RKO (cell line): ENCODE measurements around the gene EFCAB6.

Experiments
- DNase-seq: peaks from one replicate; pipeline ENCODE4 v3.0.0-alpha.2; 2016; ENCODE audit warnings: low spot score

EFCAB6 gene, protein sequence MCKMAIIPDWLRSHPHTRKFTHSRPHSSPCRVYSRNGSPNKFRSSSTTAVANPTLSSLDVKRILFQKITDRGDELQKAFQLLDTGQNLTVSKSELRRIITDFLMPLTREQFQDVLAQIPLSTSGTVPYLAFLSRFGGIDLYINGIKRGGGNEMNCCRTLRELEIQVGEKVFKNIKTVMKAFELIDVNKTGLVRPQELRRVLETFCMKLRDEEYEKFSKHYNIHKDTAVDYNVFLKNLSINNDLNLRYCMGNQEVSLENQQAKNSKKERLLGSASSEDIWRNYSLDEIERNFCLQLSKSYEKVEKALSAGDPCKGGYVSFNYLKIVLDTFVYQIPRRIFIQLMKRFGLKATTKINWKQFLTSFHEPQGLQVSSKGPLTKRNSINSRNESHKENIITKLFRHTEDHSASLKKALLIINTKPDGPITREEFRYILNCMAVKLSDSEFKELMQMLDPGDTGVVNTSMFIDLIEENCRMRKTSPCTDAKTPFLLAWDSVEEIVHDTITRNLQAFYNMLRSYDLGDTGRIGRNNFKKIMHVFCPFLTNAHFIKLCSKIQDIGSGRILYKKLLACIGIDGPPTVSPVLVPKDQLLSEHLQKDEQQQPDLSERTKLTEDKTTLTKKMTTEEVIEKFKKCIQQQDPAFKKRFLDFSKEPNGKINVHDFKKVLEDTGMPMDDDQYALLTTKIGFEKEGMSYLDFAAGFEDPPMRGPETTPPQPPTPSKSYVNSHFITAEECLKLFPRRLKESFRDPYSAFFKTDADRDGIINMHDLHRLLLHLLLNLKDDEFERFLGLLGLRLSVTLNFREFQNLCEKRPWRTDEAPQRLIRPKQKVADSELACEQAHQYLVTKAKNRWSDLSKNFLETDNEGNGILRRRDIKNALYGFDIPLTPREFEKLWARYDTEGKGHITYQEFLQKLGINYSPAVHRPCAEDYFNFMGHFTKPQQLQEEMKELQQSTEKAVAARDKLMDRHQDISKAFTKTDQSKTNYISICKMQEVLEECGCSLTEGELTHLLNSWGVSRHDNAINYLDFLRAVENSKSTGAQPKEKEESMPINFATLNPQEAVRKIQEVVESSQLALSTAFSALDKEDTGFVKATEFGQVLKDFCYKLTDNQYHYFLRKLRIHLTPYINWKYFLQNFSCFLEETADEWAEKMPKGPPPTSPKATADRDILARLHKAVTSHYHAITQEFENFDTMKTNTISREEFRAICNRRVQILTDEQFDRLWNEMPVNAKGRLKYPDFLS (N-terminal part only)

DNA sequence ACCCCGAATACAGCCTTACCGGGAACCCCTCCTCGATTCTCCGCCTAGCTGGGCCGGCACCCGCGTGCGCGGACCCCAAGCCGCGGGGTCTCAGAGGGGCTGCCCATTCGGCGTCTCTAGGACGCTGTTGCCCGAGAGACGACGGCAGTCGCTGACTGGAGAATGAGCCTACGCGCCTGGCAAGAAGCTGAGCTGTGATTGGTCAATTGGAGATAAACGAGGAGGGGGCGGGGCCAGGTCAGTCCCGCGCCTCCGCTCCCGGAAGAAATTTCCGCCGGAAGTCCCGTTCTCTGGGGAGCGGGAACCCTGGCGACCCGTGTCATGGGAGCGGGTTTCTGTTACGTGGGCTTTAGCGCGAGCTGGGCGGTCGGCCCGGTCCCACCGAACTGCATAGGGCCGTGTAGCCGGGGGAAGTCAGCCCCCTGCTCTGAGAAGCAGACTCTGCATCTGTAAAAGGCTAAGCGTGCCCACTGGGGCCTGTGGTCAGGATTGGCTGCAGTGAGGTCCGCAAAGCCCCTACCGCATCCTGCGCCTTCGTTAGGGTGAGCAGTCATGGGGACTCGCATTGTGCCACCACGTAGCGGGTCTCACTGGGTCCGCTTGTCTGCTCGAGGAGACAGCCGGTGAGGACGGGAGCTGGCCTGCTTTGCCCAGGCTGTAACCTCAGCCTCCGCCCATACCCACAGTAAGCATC, at the start of gene EFCAB6:
TSS of gene EFCAB6 (minus strand) at position 157 of the 694 bp plus-strand sequence. CDS start 29,987 bp downstream, outside the sequence.
- peak; percentile 94 for DNase-seq

GRCh38 chr22:43861529-43861928, 49.4 kb upstream of the EFCAB6 start:
- no peak for DNase-seq

GRCh38 chr22:43860831-43861230, 48.7 kb upstream of the EFCAB6 start:
- no peak for DNase-seq

- DNase-seq = no peak
Measured at GRCh38 chr22:43860126-43860525, 48.0 kb upstream of the EFCAB6 start.

DNA sequence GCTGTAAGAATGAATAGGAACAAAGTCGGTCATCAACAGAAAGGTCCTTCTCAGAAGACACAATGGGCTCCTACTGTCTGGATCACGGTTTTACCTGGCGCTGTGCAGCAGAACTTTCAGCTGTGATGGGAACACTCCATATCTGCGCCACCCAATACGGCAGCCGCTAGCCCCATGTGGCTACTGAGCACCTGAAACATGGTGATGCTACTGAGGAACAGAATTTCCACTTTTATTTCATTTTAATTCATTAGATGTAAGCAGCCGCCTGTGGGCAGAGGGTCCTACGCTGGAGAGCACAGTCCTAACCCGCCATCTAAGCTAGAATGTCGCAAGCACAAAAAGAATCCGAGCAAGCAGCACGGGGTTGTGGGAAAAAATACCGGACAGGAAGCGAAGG, 47.5 kb upstream of the EFCAB6 start:
- no peak for DNase-seq

DNA sequence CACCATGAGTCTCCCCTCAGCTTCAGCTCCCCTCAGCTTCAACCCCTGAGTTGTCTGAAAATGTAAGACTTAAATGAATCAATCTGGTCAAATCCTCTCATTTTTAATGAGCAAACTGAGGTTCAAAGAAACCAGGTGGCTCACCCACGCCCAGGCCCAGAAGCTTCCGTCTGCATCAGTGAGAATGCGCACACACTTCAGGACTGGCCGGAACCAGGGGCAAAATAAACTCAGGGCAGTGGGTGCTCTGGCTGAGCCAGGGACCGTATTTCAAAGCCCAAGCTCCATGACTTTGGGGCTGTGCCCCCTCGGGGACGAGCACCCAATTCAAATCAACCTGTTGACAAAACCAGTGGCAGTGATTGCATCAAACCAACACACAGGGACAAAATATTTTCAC, 47.1 kb upstream of the EFCAB6 start:
- DNase-seq = no peak

- no peak for DNase-seq
Measured at GRCh38 chr22:43858156-43858895, 46.2 kb upstream of the EFCAB6 start.

DNA sequence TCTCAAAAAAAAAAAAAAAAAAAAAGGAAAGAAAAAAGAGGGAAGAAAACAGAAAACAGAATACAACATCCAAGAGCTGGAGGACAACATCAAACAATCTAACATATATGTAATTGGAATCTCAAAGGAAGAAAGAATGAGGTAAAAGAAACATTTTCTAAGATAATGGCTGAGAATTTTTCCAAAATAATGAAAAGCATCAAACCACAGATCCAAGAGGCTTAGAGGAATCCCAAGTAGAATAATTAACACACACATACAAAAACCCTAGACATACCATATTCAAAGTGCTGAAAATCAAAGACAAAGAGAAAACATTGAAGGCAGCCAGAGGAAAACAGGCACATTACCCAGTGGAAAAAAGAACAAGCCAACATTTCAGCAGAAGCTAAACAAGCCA, 45.3 kb upstream of the EFCAB6 start:
- no peak for DNase-seq

DNA sequence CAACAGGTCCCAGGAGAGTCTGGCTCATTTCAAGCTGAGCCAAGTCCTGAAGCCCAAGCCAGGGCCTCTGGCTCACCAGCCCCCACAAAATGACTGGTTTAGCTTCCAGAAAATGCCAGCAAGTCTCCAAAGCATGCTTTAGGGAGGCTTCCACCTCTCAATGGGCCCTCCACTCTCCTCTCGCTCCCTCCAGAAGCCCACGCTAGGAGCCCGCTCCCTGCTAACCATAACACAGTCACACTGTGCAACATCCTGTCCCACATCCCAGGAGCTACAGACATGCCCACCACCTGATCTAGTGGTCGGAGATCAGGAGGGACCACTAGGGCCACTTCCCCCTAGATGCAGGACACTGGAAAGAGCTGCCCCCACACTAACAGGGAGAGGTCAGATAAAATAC, 43.3 kb upstream of the EFCAB6 start:
- DNase-seq = no peak

DNA sequence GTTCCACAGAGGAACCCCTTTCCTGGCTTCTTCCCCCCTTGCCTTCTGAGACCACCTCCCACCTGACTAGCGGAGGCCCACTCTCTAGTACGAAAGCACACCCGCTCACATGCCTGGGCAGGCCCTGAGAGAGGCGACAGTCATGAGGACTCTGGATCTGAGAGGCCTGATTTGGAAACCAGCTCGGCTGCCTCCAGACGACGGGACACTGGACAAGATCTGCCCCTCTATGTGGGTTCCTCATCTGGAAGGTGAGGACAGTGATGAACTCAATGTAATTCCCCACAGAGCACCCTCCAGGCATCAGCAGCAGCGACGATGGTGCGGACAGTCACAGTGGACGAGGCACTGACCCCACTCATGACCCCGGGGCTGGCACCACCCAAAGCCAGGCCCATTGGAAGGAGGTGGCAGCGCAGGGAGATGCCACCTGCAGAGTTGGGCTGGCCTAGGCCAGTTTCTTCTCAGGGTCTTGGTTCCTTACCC, 42.7 kb upstream of the EFCAB6 start:
- DNase-seq = no peak

- DNase-seq = no peak
Measured at GRCh38 chr22:43854121-43854785, 42.1 kb upstream of the EFCAB6 start.

DNA sequence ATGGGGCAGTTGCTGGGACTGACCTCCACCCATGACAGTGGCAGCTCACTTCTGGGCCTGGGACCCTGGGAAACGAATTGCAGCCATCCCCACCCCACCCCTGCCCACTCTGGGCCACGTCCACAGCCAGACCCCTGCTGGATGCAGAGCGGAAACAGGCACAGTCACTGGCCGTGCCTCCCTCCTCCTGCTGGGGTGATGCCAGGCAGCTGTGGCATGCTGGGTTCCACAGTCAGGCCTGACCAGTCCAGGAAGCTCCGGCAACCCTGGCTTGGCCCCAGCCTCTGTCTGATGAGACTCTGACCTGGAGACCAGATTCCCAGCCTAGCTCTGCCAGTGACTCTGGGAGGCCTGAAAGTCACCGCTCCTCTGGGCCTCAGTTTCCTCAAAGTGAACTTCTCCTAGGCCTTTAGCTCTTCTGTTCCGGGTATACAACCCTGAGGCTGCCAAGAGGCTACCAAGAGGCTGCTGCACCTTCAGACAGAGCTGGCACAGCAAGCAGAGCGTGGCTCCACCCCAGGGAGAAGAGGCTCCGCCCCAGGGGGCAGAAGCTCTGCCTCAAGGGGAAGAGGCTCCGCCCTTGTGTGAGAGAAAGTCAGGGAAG, 41.3 kb upstream of the EFCAB6 start:
- DNase-seq = no peak

- no peak for DNase-seq
Measured at GRCh38 chr22:43852573-43853327, 40.6 kb upstream of the EFCAB6 start.

- DNase-seq = no peak
Measured at GRCh38 chr22:43851979-43852307, 39.8 kb upstream of the EFCAB6 start.

GRCh38 chr22:43851058-43851978, 39.2 kb upstream of the EFCAB6 start:
- DNase-seq = no peak

DNA sequence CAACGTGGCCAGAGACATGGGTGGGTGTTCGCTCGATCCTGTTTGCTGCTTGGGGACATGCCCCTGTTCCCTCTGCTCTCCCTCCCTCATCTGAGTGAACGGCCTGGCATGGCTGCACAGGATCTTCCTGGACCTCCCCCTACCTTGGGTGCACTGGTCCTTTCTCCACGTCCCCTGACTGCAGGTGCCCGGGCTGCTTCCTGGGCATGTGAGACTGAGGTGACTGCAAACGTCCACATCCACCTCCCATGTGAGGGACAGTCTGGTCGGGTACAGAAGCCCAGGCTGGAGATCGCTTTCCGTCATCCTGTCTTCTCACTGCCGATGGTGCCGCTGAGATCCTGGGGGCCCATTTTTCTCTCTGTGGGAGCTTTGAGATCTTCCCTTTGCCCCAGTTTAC, 38.4 kb upstream of the EFCAB6 start:
- no peak for DNase-seq

- no peak for DNase-seq
Measured at GRCh38 chr22:43849731-43850130, 37.6 kb upstream of the EFCAB6 start.
